Measurements from ENCODE around the gene ALKBH3.

The ALKBH3 gene

GRCh38 chr11:43927070-43927469, 46.4 kb downstream of the ALKBH3 start:
- no peak overlapping the region for H3K4me3 ChIP-seq (ENCODE audit: control insufficient read depth, low read depth, low read length)
- DNase-seq (ENCODE audit: low read depth): no peak
- no peak for TF ChIP-seq CTCF (IDR thresholded peaks at IDR 0.05; ENCODE audit: control insufficient read depth, insufficient read depth, low read depth, low read length, missing control alignments)

GRCh38 chr11:43927925-43928707, 47.5 kb downstream of the ALKBH3 start:
- no peak for TF ChIP-seq CTCF (IDR thresholded peaks at IDR 0.05; ENCODE audit: control insufficient read depth, insufficient read depth, low read depth, low read length, missing control alignments)
- DNase-seq (ENCODE audit: low read depth): no peak
- no peak overlapping the region for H3K4me3 ChIP-seq (ENCODE audit: control insufficient read depth, low read depth, low read length)

GRCh38 chr11:43928721-43929120, 48.1 kb downstream of the ALKBH3 start:
- no peak for TF ChIP-seq CTCF (IDR thresholded peaks at IDR 0.05; ENCODE audit: control insufficient read depth, insufficient read depth, low read depth, low read length, missing control alignments)
- no peak for DNase-seq (ENCODE audit: low read depth)
- no peak overlapping the region for H3K4me3 ChIP-seq (ENCODE audit: control insufficient read depth, low read depth, low read length)

- DNase-seq (ENCODE audit: low read depth): no peak
- H3K4me3 ChIP-seq (ENCODE audit: control insufficient read depth, low read depth, low read length): no peak overlapping the region
- TF ChIP-seq CTCF (IDR thresholded peaks at IDR 0.05; ENCODE audit: control insufficient read depth, insufficient read depth, low read depth, low read length, missing control alignments): no peak
These were observed 50.5 kb downstream of the ALKBH3 start for GRCh38 chr11:43930868-43931716.

GRCh38 chr11:43931717-43932039, 51.0 kb downstream of the ALKBH3 start:
- DNase-seq (ENCODE audit: low read depth): no peak
- TF ChIP-seq CTCF (IDR thresholded peaks at IDR 0.05; ENCODE audit: control insufficient read depth, insufficient read depth, low read depth, low read length, missing control alignments): no peak
- H3K4me3 ChIP-seq (ENCODE audit: control insufficient read depth, low read depth, low read length): no peak overlapping the region

GRCh38 chr11:43933226-43933607, 52.6 kb downstream of the ALKBH3 start:
- TF ChIP-seq CTCF (IDR thresholded peaks at IDR 0.05; ENCODE audit: control insufficient read depth, insufficient read depth, low read depth, low read length, missing control alignments): no peak
- no peak for DNase-seq (ENCODE audit: low read depth)
- no peak overlapping the region for H3K4me3 ChIP-seq (ENCODE audit: control insufficient read depth, low read depth, low read length)

Measured in AG09309 (cell line).